ENCODE results near the gene PRDM13. TPM values are rescaled to one million over a fixed set of nuclear protein-coding genes. Genes with fewer than 3 reads are reported as not detected.

Gene PRDM13
- polyA plus RNA-seq, 2 of the 4 experiments (the other 2 are of a cell fraction) = 0.41 to 0.74 TPM

- CTCF ChIA-PET = no interaction called here
- no peak for ATAC-seq
Measured at GRCh38 chr6:99617131-99617530, 10.5 kb downstream of the PRDM13 start.

GRCh38 chr6:99618649-99619408 is 12.2 kb downstream of the PRDM13 start:
- Histone ChIP-seq H3K4me2 (no peak overlapping the region), H3K9me3 (no peaks in the 10 kb centered on the region), H3K27ac (no peak overlapping the region), H3K4me1 (no peaks in the 10 kb centered on the region), H3K4me3 (no peak overlapping the region)
- ChIA-PET POLR2A (no interaction called here), CTCF (interaction anchor here (1.3 to 2.1 kb wide), 2 partner anchors 11 to 30 kb away, joined by 3 to 5 read pairs; no protein-coding TSS in a partner anchor)
- no peak for DNase-seq (ENCODE audit: low read depth in 1 of 2, low spot score in 1 of 2)
- TF ChIP-seq KDM5A (IDR thresholded peaks at IDR 0.05) (no peak), NR3C1 (IDR thresholded peaks at IDR 0.05) (no peak), RNF2 (IDR thresholded peaks at IDR 0.05; ENCODE audit: borderline replicate concordance, low read depth) (no peak), HDAC2 (IDR thresholded peaks at IDR 0.05) (no peak), TFCP2L1 (CRISPR knock-in tag; IDR thresholded peaks at IDR 0.05) (no peak), FOSB (CRISPR knock-in tag; IDR thresholded peaks at IDR 0.05) (no peak)
- TF ChIP-seq, protein P1, sequence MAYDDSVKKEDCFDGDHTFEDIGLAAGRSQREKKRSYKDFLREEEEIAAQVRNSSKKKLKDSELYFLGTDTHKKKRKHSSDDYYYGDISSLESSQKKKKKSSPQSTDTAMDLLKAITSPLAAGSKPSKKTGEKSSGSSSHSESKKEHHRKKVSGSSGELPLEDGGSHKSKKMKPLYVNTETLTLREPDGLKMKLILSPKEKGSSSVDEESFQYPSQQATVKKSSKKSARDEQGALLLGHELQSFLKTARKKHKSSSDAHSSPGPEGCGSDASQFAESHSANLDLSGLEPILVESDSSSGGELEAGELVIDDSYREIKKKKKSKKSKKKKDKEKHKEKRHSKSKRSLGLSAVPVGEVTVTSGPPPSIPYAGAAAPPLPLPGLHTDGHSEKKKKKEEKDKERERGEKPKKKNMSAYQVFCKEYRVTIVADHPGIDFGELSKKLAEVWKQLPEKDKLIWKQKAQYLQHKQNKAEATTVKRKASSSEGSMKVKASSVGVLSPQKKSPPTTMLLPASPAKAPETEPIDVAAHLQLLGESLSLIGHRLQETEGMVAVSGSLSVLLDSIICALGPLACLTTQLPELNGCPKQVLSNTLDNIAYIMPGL (CRISPR knock-in tag; IDR thresholded peaks at IDR 0.05; ENCODE audit: borderline replicate concordance) = no peak
- FAIRE-seq = no peak
- no peak for ATAC-seq
- WGBS (ENCODE audit: missing lambda C conversion rate) = 76% methylated on average over 42 of the region's 65 CpGs

More at GRCh38 chr6:99617131-99617530, 10.5 kb downstream of the PRDM13 start:
- DNase-seq (ENCODE audit: low read depth in 1 of 2, low spot score in 1 of 2) (no peak), FAIRE-seq (no peak)
- no peak overlapping the region for H3K4me2 ChIP-seq
- H3K4me1 ChIP-seq = no peaks in the 10 kb centered on the region
- TF ChIP-seq BHLHE40 (IDR thresholded peaks at IDR 0.05; ENCODE audit: low read depth, low read length) (no peak), CHD2 (IDR thresholded peaks at IDR 0.05; ENCODE audit: low read length, partially characterized antibody) (no peak), FOSB (CRISPR knock-in tag; IDR thresholded peaks at IDR 0.05) (no peak), SREBF2 (IDR thresholded peaks at IDR 0.05) (no peak), FOXS1 (CRISPR knock-in tag; IDR thresholded peaks at IDR 0.05) (no peak), REST (IDR thresholded peaks at IDR 0.05) (no peak), EHF (CRISPR knock-in tag; IDR thresholded peaks at IDR 0.05) (no peak), POLR2A (IDR thresholded peaks at IDR 0.05; ENCODE audit: low read length) (no peak), EP300 (IDR thresholded peaks at IDR 0.05) (no peak), TP53 (CRISPR knock-in tag; IDR thresholded peaks at IDR 0.05) (no peak), KDM1A (IDR thresholded peaks at IDR 0.05; ENCODE audit: low read depth) (no peak), RCOR1 (IDR thresholded peaks at IDR 0.05; ENCODE audit: low read depth, low read length) (no peak), CEBPB (IDR thresholded peaks at IDR 0.05) (no peak), RAD21 (conservative IDR thresholded peaks at IDR 0.05 in 1 of 2, IDR thresholded peaks at IDR 0.05 in 1 of 2) (no peak), NR3C1 (IDR thresholded peaks at IDR 0.05) (no peak), HDAC2 (IDR thresholded peaks at IDR 0.05) (no peak)
- TF ChIP-seq, protein P2, sequence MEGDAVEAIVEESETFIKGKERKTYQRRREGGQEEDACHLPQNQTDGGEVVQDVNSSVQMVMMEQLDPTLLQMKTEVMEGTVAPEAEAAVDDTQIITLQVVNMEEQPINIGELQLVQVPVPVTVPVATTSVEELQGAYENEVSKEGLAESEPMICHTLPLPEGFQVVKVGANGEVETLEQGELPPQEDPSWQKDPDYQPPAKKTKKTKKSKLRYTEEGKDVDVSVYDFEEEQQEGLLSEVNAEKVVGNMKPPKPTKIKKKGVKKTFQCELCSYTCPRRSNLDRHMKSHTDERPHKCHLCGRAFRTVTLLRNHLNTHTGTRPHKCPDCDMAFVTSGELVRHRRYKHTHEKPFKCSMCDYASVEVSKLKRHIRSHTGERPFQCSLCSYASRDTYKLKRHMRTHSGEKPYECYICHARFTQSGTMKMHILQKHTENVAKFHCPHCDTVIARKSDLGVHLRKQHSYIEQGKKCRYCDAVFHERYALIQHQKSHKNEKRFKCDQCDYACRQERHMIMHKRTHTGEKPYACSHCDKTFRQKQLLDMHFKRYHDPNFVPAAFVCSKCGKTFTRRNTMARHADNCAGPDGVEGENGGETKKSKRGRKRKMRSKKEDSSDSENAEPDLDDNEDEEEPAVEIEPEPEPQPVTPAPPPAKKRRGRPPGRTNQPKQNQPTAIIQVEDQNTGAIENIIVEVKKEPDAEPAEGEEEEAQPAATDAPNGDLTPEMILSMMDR (IDR thresholded peaks at IDR 0.05) = no peak
- TF ChIP-seq, protein P3, sequence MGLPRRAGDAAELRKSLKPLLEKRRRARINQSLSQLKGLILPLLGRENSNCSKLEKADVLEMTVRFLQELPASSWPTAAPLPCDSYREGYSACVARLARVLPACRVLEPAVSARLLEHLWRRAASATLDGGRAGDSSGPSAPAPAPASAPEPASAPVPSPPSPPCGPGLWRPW (IDR thresholded peaks at IDR 0.05) = no peak
- WGBS (ENCODE audit: missing lambda C conversion rate) = 3% methylated on average over 2 of the region's 2 CpGs
- no peaks in the 10 kb centered on the region for H3K9me3 ChIP-seq
- no peak overlapping the region for H3K27ac ChIP-seq
- H3K4me3 ChIP-seq = no peak overlapping the region
- POLR2A ChIA-PET = no interaction called here

Data from A549 (cell line).